CD14-positive monocyte (primary cell): ENCODE data around the gene ZNF473. TPM values are rescaled to one million over a fixed set of nuclear protein-coding genes. Genes with fewer than 3 reads are reported as not detected.

Source experiments
- DNase-seq, 3 donors: peaks; one replicate each; pipeline ENCODE4 v3.0.0-alpha.2; 2011 to 2022
- H2AFZ ChIP-seq: 2 replicates; pipeline ENCODE4 v1.6.0; 2012; ENCODE audit warnings: mild to moderate bottlenecking, low read depth, low read length, inconsistent platforms; ENCODE audit not compliant: insufficient read depth, poor library complexity, severe bottlenecking
- H3K27ac ChIP-seq, 2 donors: 1 replicate in 1 of 2; 2 replicates in 1 of 2; pipeline ENCODE4 v1.5.1; 2012 to 2013; ENCODE audit warnings: low read length in 2 of 2, control low read depth in 1 of 2, inconsistent platforms in 1 of 2, low read depth in 1 of 2, mild to moderate bottlenecking in 1 of 2
- H3K27me3 ChIP-seq, 2 donors: one replicate each; pipeline versions ENCODE4 v1.6.0 to v1.6.1; 2011 to 2013; ENCODE audit warnings: low read length in 2 of 2; ENCODE audit not compliant: control insufficient read depth in 2 of 2, insufficient read depth in 2 of 2
- H3K36me3 ChIP-seq, 2 donors: replicated peaks in 1 of 2; 1 replicate in 1 of 2; 2 replicates in 1 of 2; pipeline versions ENCODE4 v1.5.1 to v1.6.1; 2012 to 2013; ENCODE audit warnings: low read length in 2 of 2, control low read depth in 1 of 2, inconsistent platforms in 1 of 2, mild to moderate bottlenecking in 1 of 2; ENCODE audit not compliant: insufficient read depth in 2 of 2, control insufficient read depth in 1 of 2
- H3K4me1 ChIP-seq, 2 donors: 1 replicate in 1 of 2; 2 replicates in 1 of 2; pipeline versions ENCODE4 v1.5.1 to v1.6.1; 2012 to 2013; ENCODE audit warnings: low read length in 2 of 2, control low read depth in 1 of 2, inconsistent platforms in 1 of 2, mild to moderate bottlenecking in 1 of 2, moderate library complexity in 1 of 2; ENCODE audit not compliant: insufficient read depth in 2 of 2, control insufficient read depth in 1 of 2
- H3K4me2 ChIP-seq: replicated peaks from 2 replicates; pipeline ENCODE3; 2012; ENCODE audit warnings: low read length, moderate library complexity, mild to moderate bottlenecking; ENCODE audit not compliant: poor library complexity, severe bottlenecking; ENCODE audit errors: extremely low read depth
- H3K4me3 ChIP-seq, 3 experiments: fragments of 200-600 bp in 1 of 3; sonication (generic) in 1 of 3; replicated peaks in 1 of 3; 1 replicate in 2 of 3; 2 replicates in 1 of 3; pipeline ENCODE4 v1.5.1; 2011 to 2013; ENCODE audit warnings: low read length in 3 of 3, mild to moderate bottlenecking in 3 of 3, control low read depth in 2 of 3, low read depth in 2 of 3, inconsistent platforms in 1 of 3, moderate library complexity in 1 of 3
- H3K79me2 ChIP-seq: 2 replicates; pipeline ENCODE4 v1.6.0; 2012; ENCODE audit warnings: mild to moderate bottlenecking, control low read depth, inconsistent platforms, low read length, moderate library complexity; ENCODE audit not compliant: insufficient read depth
- H3K9ac ChIP-seq: 2 replicates; pipeline ENCODE4 v1.6.0; 2017; ENCODE audit warnings: low read length, mild to moderate bottlenecking; ENCODE audit not compliant: insufficient read depth, poor library complexity, severe bottlenecking
- H3K9me3 ChIP-seq, 2 donors: replicated peaks in 1 of 2; 1 replicate in 1 of 2; 2 replicates in 1 of 2; pipeline versions ENCODE4 v1.5.1 to v1.6.1; 2012 to 2013; ENCODE audit warnings: low read length in 2 of 2, control low read depth in 1 of 2; ENCODE audit not compliant: control insufficient read depth in 1 of 2, insufficient read depth in 1 of 2
- H4K20me1 ChIP-seq: 2 replicates; pipeline ENCODE4 v1.6.0; 2012; ENCODE audit warnings: mild to moderate bottlenecking, low read length, control low read depth, moderate library complexity; ENCODE audit not compliant: insufficient read depth
- H3K27ac Mint-ChIP-seq, 7 donors: one replicate each; pipeline ENCODE4 v1.8.0; 2020; ENCODE audit warnings: mild to moderate bottlenecking in 7 of 7, mixed read lengths in 7 of 7, moderate library complexity in 6 of 7, inconsistent platforms in 2 of 7
- H3K27me3 Mint-ChIP-seq, 3 donors: one replicate each; pipeline ENCODE4 v1.8.0; 2021 to 2022; ENCODE audit warnings: low read depth in 3 of 3, mild to moderate bottlenecking in 3 of 3, mixed read lengths in 3 of 3, moderate library complexity in 3 of 3, inconsistent platforms in 1 of 3
- H3K36me3 Mint-ChIP-seq, 2 donors: one replicate each; pipeline ENCODE4 v1.8.0; 2020; ENCODE audit warnings: mixed read lengths in 2 of 2, inconsistent platforms in 1 of 2, mild to moderate bottlenecking in 1 of 2
- H3K4me1 Mint-ChIP-seq: one replicate; pipeline ENCODE4 v1.8.0; 2020; ENCODE audit warnings: mild to moderate bottlenecking, mixed read lengths
- H3K4me3 Mint-ChIP-seq, 2 donors: one replicate each; pipeline ENCODE4 v1.8.0; 2020; ENCODE audit warnings: mild to moderate bottlenecking in 2 of 2, mixed read lengths in 2 of 2, moderate library complexity in 1 of 2
- H3K9me3 Mint-ChIP-seq, 7 donors: one replicate each; pipeline ENCODE4 v1.8.0; 2020 to 2022; ENCODE audit warnings: mixed read lengths in 7 of 7, mild to moderate bottlenecking in 6 of 7, moderate library complexity in 6 of 7, inconsistent platforms in 2 of 7
- WGBS: methylation state at CpG from one replicate; pipeline ENCODE4 v1.1.5; 2013; ENCODE audit warnings: missing lambda C conversion rate; ENCODE audit not compliant: insufficient coverage; 5-methylcytosine and 5-hydroxymethylcytosine counted together
- intact Hi-C, 2 donors: fragments of 100-400 bp; cut with micrococcal nuclease; formaldehyde crosslinking; loops; one replicate each; pipeline versions ENCODE4 v1.15.0 to v1.15.1; 2023
- polyA plus RNA-seq, 3 donors: library from polyadenylated mRNA; depleted of rRNA in 1 of 3; unstranded in 2 of 3; stranded (reverse) in 1 of 3; fragments of 300-500 nt in 2 of 3; fragments of >200 nt in 1 of 3; fragmentation: Illumina TruSeq in 2 of 3; gene quantifications; 1 replicate in 2 of 3; 2 replicates in 1 of 3; pipeline ENCODE4 v1.2.3, GENCODE V29; 2012 to 2021
- TF ChIP-seq, protein P1 (sequence below): fragments of 200-600 bp; IDR thresholded peaks from one replicate; pipeline ENCODE4 v1.8.0; 2022; ENCODE audit warnings: antibody characterized with exemption, mild to moderate bottlenecking

ZNF473 gene
- polyA plus RNA-seq, 3 donors: 0.73 to 2.3 (median 1.6) TPM

DNA sequence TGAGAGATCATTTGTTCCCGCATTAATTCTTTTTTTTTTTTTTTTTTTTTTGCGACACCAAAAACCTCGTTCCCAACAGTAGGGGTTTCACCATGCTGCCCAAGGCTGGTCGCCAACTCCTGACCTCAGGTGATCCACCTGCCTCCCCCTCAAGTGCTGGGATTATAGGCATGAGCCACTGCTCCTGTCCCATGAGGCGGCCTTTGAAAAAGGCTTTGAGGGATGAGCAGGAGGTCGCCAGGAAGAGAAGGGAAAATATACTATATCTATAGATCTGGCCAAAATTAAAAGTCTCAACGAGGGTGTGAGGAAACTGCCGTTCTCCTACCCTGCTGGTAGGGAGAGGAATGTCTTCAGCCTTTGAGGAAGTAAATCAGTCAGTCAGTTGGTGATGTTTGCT is 26.2 kb downstream of the ZNF473 start:
- H3K27me3 Mint-ChIP-seq: peaks cover 7 to 27% (median 9%) of the 10 kb centered on the region in 3 donors

DNA sequence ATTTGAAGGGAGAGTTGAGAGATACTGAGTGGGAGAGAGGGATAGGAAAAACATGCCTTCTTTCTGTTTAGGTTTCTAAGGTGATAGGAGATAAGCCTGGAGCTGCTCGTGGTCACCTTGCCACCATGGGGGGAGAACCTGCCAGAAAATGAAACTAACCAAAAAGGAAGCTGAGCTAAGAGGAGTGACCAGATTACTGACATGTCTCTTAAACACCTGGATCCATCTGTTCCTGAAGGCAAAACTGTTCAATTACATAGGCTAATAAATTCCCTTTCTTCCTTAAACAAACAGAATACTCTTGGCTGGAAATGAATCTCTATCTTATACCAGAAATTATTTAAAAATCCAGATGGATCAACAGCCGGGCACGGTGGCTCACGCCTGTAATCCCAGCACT is 27.3 kb downstream of the ZNF473 start:
- Histone ChIP-seq H2AFZ (no peak overlapping the region), H3K4me2 (no peak overlapping the region), H3K36me3 (no peaks in the 10 kb centered on the region), H3K27me3 (no peaks in the 10 kb centered on the region), H3K27ac (no peak overlapping the region), H3K9ac (no peak overlapping the region), H3K79me2 (no peaks in the 10 kb centered on the region), H3K4me1 (peaks cover 12 to 13% of the 10 kb centered on the region in 2 donors), H4K20me1 (no peaks in the 10 kb centered on the region), H3K9me3 (peaks cover 1 to 7% of the 10 kb centered on the region in 2 donors), H3K4me3 (no peak overlapping the region)
- 0% methylated on average over 1 of the region's 4 CpGs for WGBS
- no peak for DNase-seq
- intact Hi-C loops: no loop called here
- peaks cover 4 to 29% (median 9%) of the 10 kb centered on the region in 3 donors for H3K27me3 Mint-ChIP-seq
- H3K36me3 Mint-ChIP-seq: peaks cover 0 to 5% of the 10 kb centered on the region in 2 donors
- peaks cover 4 to 16% (median 14%) of the 10 kb centered on the region in 7 donors for H3K9me3 Mint-ChIP-seq
- H3K4me1 Mint-ChIP-seq: peaks cover 17% of the 10 kb centered on the region
- TF ChIP-seq, protein P1, sequence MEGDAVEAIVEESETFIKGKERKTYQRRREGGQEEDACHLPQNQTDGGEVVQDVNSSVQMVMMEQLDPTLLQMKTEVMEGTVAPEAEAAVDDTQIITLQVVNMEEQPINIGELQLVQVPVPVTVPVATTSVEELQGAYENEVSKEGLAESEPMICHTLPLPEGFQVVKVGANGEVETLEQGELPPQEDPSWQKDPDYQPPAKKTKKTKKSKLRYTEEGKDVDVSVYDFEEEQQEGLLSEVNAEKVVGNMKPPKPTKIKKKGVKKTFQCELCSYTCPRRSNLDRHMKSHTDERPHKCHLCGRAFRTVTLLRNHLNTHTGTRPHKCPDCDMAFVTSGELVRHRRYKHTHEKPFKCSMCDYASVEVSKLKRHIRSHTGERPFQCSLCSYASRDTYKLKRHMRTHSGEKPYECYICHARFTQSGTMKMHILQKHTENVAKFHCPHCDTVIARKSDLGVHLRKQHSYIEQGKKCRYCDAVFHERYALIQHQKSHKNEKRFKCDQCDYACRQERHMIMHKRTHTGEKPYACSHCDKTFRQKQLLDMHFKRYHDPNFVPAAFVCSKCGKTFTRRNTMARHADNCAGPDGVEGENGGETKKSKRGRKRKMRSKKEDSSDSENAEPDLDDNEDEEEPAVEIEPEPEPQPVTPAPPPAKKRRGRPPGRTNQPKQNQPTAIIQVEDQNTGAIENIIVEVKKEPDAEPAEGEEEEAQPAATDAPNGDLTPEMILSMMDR: no peak
- H3K4me3 Mint-ChIP-seq: no peak overlapping the region
- peak overlapping the region in 1 of 7 donors; percentile 36 for H3K27ac Mint-ChIP-seq

More for the DNA sequence above, 26.2 kb downstream of the ZNF473 start:
- Histone ChIP-seq H3K9ac (no peak overlapping the region), H3K27ac (no peak overlapping the region), H2AFZ (no peak overlapping the region), H3K4me1 (peaks cover 12 to 13% of the 10 kb centered on the region in 2 donors), H3K79me2 (no peaks in the 10 kb centered on the region), H3K9me3 (peaks cover under 1% of the 10 kb centered on the region in 2 donors), H3K36me3 (peaks cover 0 to under 1% of the 10 kb centered on the region in 2 donors), H3K4me2 (no peak overlapping the region), H4K20me1 (no peaks in the 10 kb centered on the region), H3K4me3 (no peak overlapping the region), H3K27me3 (no peaks in the 10 kb centered on the region)
- 39% methylated on average over 2 of the region's 8 CpGs for WGBS
- intact Hi-C loops: loop anchor here in 1 of 2 donors (2.0 kb wide), 1 partner anchor 27 kb away; the partner anchor contains the start of gene VRK3
- Mint-ChIP-seq H3K27ac (peak overlapping the region in 4 of 7 donors; percentile 5 to 91 (median 53)), H3K9me3 (peaks cover 0 to 11% (median 7%) of the 10 kb centered on the region in 7 donors), H3K4me3 (no peak overlapping the region), H3K36me3 (peaks cover 4 to 9% of the 10 kb centered on the region in 2 donors), H3K4me1 (peaks cover 17% of the 10 kb centered on the region)
- TF ChIP-seq, protein P1: peak; percentile 14
- DNase-seq: no peak
